ENCODE results near the gene STEAP3. TPM values are rescaled to one million over a fixed set of nuclear protein-coding genes. Genes with fewer than 3 reads are reported as not detected.
"Not testable (repeated sequence)": the region's sequence is repeated elsewhere in the genome, so short reads cannot be mapped to it uniquely, and the experiment has no call there.

STEAP3 gene
- total RNA-seq, 1 donor from 2014 or later, result 0.94 TPM

DNA sequence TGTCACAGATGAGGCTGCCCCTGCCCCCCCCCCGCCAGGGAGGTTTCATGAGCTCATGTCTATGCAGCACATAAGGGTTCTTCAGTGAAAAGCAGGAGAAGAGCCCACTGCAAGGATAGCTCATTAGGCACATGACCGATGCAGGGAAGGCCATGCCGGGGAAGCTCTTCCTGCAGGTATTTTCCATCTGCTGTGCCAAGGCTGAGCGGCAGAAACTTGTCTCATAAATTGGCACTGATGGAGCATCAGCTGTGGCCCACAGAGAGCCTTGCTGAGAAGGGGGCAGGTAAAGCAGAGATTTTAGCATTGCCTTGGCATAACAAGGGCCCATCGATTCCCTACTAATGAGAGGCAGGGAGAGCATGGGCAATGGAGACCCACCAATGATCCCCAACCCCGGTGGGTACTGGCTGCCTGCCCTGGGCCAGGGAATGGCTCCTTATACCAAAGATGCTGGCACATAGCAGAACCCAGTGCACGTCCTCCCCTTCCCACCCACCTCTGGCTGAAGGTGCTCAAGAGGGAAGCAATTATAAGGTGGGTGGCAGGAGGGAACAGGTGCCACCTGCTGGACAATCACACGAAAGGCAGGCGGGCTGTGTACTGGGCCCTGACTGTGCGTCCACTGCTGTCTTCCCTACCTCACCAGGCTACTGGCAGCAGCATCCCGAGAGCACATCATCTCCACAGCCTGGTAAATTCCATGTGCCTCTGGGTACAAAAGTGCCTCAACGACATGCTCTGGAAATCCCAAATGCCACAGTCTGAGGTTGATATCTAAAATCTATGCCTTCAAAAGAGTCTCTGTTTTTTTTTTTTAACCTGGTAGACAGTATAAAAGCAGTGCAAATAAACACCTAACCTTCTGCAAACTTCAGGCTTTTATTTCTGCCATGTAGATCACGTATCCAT is 41.4 kb downstream of the STEAP3 start:
- Mint-ChIP-seq H3K36me3 (no peaks in the 10 kb centered on the region), H3K27me3 (ENCODE audit: low read depth) (peaks cover 9% of the 10 kb centered on the region), H3K9me3 (no peaks in the 10 kb centered on the region), H3K4me3 (no peak overlapping the region), H3K27ac (no peak overlapping the region), H3K4me1 (no peaks in the 10 kb centered on the region)
- TF ChIP-seq, protein P1, sequence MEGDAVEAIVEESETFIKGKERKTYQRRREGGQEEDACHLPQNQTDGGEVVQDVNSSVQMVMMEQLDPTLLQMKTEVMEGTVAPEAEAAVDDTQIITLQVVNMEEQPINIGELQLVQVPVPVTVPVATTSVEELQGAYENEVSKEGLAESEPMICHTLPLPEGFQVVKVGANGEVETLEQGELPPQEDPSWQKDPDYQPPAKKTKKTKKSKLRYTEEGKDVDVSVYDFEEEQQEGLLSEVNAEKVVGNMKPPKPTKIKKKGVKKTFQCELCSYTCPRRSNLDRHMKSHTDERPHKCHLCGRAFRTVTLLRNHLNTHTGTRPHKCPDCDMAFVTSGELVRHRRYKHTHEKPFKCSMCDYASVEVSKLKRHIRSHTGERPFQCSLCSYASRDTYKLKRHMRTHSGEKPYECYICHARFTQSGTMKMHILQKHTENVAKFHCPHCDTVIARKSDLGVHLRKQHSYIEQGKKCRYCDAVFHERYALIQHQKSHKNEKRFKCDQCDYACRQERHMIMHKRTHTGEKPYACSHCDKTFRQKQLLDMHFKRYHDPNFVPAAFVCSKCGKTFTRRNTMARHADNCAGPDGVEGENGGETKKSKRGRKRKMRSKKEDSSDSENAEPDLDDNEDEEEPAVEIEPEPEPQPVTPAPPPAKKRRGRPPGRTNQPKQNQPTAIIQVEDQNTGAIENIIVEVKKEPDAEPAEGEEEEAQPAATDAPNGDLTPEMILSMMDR (IDR thresholded peaks at IDR 0.05; ENCODE audit: unreplicated experiment), result peak; percentile 73
- peak in 1 of 2 experiments; percentile 62 for DNase-seq (ENCODE audit: low spot score in 2 of 2, unreplicated experiment in 2 of 2)

GRCh38 chr2:119265693-119266066 is 42.0 kb downstream of the STEAP3 start:
- H3K36me3 Mint-ChIP-seq, result no peaks in the 10 kb centered on the region
- no peaks in the 10 kb centered on the region for H3K4me1 Mint-ChIP-seq
- peaks cover 9% of the 10 kb centered on the region for H3K27me3 Mint-ChIP-seq (ENCODE audit: low read depth)
- H3K9me3 Mint-ChIP-seq, result peaks cover 2% of the 10 kb centered on the region
- DNase-seq (ENCODE audit: low spot score in 2 of 2, unreplicated experiment in 2 of 2), result peak in 1 of 2 experiments; percentile 13
- no peak overlapping the region for H3K4me3 Mint-ChIP-seq
- no peak overlapping the region for H3K27ac Mint-ChIP-seq
- TF ChIP-seq, protein P1 (IDR thresholded peaks at IDR 0.05; ENCODE audit: unreplicated experiment), result no peak

DNA sequence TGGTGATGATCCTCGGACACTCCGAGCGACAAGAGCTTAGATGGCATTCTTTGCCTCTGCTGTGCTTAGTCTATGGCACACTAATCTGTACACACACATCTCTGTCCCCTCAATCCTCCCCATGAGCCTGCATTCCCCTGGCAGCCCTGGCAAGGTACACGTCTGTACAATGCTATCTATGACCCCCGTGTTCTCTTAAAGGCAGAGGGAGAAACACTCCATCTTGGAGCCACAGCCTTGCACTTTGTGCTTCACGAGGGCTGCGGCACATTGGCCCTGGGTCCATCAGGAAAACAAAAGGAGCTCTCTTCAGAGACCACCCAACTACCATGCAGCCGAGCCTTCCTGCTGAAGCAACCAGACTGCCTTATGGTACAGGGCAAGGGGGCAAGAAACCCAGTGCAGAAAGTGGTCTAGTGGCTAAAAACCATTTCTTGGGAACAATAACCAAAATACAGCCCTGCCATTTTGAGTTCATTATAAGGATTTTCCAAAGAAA is 42.5 kb downstream of the STEAP3 start:
- peaks cover 5% of the 10 kb centered on the region for H3K9me3 Mint-ChIP-seq
- DNase-seq (ENCODE audit: low spot score in 2 of 2, unreplicated experiment in 2 of 2), result no peak

DNA sequence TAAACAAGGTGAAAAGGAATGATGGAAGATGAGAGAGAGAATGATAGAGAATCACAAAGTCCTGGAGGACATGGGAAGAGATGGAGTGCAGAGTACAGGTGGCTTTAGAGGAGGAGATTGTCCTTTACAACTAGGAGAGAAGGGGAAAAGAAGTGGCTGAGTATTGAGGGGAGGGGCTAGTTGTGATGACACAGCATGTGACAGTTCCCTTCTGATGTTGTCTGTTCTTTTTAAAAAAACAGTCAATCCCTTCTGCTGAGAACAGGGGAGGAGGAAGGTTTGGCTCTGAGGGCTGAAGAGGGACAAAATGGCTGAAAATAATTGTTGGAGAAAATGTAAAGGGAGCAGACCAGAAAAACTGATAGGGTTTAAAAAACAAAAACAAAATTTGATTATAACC is 44.0 kb downstream of the STEAP3 start:
- Mint-ChIP-seq H3K4me3 (no peak overlapping the region), H3K27ac (no peak overlapping the region), H3K36me3 (peaks cover 3% of the 10 kb centered on the region), H3K9me3 (peaks cover 11% of the 10 kb centered on the region), H3K27me3 (ENCODE audit: low read depth) (peaks cover 9% of the 10 kb centered on the region), H3K4me1 (no peaks in the 10 kb centered on the region)
- TF ChIP-seq, protein P1 (IDR thresholded peaks at IDR 0.05; ENCODE audit: unreplicated experiment), result no peak
- no peak for DNase-seq (ENCODE audit: low spot score in 2 of 2, unreplicated experiment in 2 of 2)

More for the DNA sequence above, 42.5 kb downstream of the STEAP3 start:
- Mint-ChIP-seq H3K4me1 (no peaks in the 10 kb centered on the region), H3K36me3 (no peaks in the 10 kb centered on the region), H3K4me3 (no peak overlapping the region), H3K27ac (no peak overlapping the region), H3K27me3 (ENCODE audit: low read depth) (peaks cover 9% of the 10 kb centered on the region)
- TF ChIP-seq, protein P1 (IDR thresholded peaks at IDR 0.05; ENCODE audit: unreplicated experiment), result no peak

DNA sequence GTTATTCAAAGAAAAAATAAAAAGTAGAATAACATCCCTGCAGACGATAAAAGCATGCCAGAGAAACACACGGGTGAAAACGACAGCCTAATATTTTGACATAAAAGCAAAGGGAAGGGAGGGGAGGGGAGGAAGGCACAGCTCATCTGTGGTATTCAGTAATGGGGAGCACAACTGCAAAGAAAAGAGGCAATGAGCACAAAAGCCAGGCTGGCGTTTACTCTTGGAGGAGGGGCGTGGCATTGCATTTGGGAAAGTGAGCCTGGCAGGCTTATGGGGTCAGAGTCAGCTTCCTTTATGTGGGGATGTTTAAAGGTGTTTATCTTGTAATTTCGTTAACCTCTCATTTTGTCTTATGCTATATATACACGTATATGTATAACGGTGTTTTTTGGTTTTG is 53.2 kb downstream of the STEAP3 start:
- Mint-ChIP-seq H3K4me3 (no peak overlapping the region), H3K9me3 (peaks cover 15% of the 10 kb centered on the region), H3K27me3 (ENCODE audit: low read depth) (no peaks in the 10 kb centered on the region), H3K27ac (no peak overlapping the region), H3K36me3 (peaks cover 2% of the 10 kb centered on the region), H3K4me1 (no peaks in the 10 kb centered on the region)
- no peak for DNase-seq (ENCODE audit: low spot score in 2 of 2, unreplicated experiment in 2 of 2)
- TF ChIP-seq, protein P1 (IDR thresholded peaks at IDR 0.05; ENCODE audit: unreplicated experiment), result no peak

- not testable (repeated sequence) for DNase-seq (ENCODE audit: low spot score in 2 of 2, unreplicated experiment in 2 of 2); H3K27ac Mint-ChIP-seq; H3K9me3 Mint-ChIP-seq; H3K36me3 Mint-ChIP-seq; H3K4me3 Mint-ChIP-seq; H3K27me3 Mint-ChIP-seq (ENCODE audit: low read depth); H3K4me1 Mint-ChIP-seq
Observed at GRCh38 chr2:119278385-119278784, 54.8 kb downstream of the STEAP3 start.

Measured in mesothelial cell of epicardium (in vitro differentiated cells).